Upper lobe of left lung (tissue), 6 donors: ENCODE results near the gene ANO1. TPM values are rescaled to one million over a fixed set of nuclear protein-coding genes. Genes with fewer than 3 reads are reported as not detected.
A peak's percentile ranks its signal among the peaks of the same experiment; 100 is the strongest.

Experiments
- ATAC-seq, 2 donors: fragments of 200-7000 bp; cut with Tn5 transposase; one replicate each; pipeline ENCODE4 v1.9.1; 2022; ENCODE audit warnings: mild to moderate bottlenecking in 2 of 2, moderate library complexity in 2 of 2; ENCODE audit not compliant: low FRiP score in 2 of 2
- DNase-seq, 2 donors: peaks; one replicate each; pipeline ENCODE4 v3.0.0-alpha.2; 2019 to 2020
- H3K27ac ChIP-seq, 4 donors: fragments of 200-600 bp; sonication (generic); one replicate each; pipeline ENCODE4 v1.5.1; 2016 to 2019
- H3K27me3 ChIP-seq, 4 donors: fragments of 200-600 bp; sonication (generic); one replicate each; pipeline ENCODE4 v1.5.1; 2017 to 2019
- H3K36me3 ChIP-seq, 4 donors: fragments of 200-600 bp; sonication (generic); one replicate each; pipeline ENCODE4 v1.5.1; 2016 to 2019
- H3K4me1 ChIP-seq, 4 donors: fragments of 200-600 bp; sonication (generic); one replicate each; pipeline ENCODE4 v1.5.1; 2018 to 2019
- H3K4me3 ChIP-seq, 4 donors: fragments of 200-600 bp; sonication (generic); one replicate each; pipeline ENCODE4 v1.5.1; 2017 to 2019; ENCODE audit warnings: mild to moderate bottlenecking in 2 of 4, moderate library complexity in 1 of 4
- H3K9me3 ChIP-seq, 4 donors: fragments of 200-600 bp; sonication (generic); one replicate each; pipeline ENCODE4 v1.5.1; 2018 to 2019
- EP300 ChIP-seq, 4 donors: sonication (generic); formaldehyde crosslinking; IDR thresholded peaks; one replicate each; pipeline ENCODE4 v1.5.1; 2017; ENCODE audit warnings: antibody characterized with exemption in 4 of 4, control low read depth in 2 of 4
- POLR2A ChIP-seq, 4 donors: fragments of 450-650 bp; IDR thresholded peaks; one replicate each; pipeline ENCODE4 v1.5.1; 2016 to 2017; ENCODE audit warnings: antibody characterized with exemption in 4 of 4, mild to moderate bottlenecking in 2 of 4
- POLR2AphosphoS5 ChIP-seq, 2 donors: sonication (generic); formaldehyde crosslinking; IDR thresholded peaks; one replicate each; pipeline ENCODE4 v1.5.1; 2017; ENCODE audit warnings: antibody characterized with exemption in 2 of 2
- WGBS, 2 donors: methylation state at CpG; one replicate each; pipeline ENCODE4 v1.1.5; 2017 to 2018; 5-methylcytosine and 5-hydroxymethylcytosine counted together
- total RNA-seq, 6 donors: library from RNA; depleted of rRNA in 4 of 6; stranded (reverse); fragments of >200 nt in 4 of 6; gene quantifications; one replicate each; pipeline versions ENCODE4 v1.1.0 to v1.2.1, GENCODE V29; 2016 to 2021
- TF ChIP-seq, protein P1 (sequence below), 6 experiments: fragments of 450-650 bp in 4 of 6; fragments of 200-600 bp in 2 of 6; sonication (generic) in 2 of 6; IDR thresholded peaks; one replicate each; pipeline ENCODE4 v1.5.1; 2016 to 2019; ENCODE audit warnings: antibody characterized with exemption in 6 of 6
- donor health status: DM: no; HTN: no; CAD: no; lungs with moderate emphysema.
- donor health status: DM: no; HTN: yes; CAD: no; lungs with severe emphysema.

ANO1 gene
- total RNA-seq, 6 donors from 2014 or later, result 4.8 to 13.2 (median 7.2) TPM

DNA sequence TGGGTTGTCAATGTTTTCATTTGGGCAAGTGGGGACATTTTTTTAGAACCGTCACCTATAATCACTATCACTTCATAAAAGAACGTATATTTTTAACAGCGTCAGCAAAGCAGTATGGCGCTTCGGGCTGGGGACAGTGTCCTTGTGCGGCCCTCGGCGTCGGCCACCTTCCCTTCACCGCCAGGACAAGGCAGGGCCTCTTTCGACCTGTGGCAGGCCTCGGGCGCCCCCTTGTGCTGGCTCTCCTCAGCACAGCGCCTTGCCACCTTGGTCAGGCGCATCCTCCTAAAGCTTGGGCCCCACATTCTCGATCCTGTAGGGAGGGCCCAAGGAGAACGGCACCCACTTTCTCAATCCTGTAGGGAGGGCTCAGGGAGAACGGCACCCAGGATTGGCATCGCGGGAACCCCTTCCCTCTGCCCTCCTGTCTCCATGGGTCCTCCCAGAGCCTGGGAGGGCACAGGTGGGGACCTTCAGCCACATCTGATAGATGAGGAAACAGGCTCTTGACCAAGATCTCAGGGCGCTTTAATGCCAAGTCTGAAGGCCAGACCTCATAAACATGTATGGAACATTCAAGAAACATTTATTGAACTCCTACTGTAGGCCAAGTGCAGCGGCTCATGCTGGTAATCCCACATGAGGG lies 113.5 kb downstream of the ANO1 start:
- no peak overlapping the region for H3K4me3 ChIP-seq

DNA sequence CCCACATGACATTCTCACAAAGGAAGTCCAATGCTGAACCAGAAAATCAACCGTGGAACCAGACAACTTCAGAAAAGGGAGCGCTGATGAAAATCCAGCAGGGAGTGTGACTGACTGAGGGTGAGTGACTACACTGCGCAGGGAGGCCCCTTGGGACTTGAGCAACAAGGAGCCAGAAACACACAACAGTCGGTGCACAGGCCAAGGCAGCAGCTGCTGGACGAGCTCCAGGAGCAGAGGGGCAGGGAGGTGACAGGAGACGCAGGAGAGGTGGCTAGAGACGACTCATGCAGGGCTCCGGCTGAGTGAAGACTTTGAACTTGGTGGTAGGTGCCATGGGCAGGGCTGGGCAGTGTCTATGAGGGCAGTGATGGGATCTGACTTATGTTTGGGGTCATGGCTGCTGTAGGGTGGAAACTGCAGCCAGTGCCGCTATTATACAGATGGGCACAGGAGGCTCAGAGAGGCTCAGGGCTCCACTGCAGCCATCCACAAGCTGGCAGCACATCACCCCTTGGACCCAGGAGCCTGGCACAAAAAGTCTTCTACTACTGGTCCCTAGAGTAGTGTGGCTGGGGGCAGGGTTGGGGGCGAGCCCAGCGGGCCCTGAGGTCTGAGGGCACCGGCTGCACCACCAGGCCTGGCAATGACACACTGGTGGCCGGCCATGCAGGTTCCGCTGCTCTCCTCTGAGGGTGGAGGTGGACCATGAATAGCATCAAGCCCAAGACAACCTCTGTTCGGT lies 114.7 kb downstream of the ANO1 start:
- Histone ChIP-seq H3K36me3 (no peaks in the 10 kb centered on the region), H3K27me3 (no peaks in the 10 kb centered on the region), H3K9me3 (no peaks in the 10 kb centered on the region), H3K27ac (no peak overlapping the region), H3K4me3 (no peak overlapping the region), H3K4me1 (peaks cover 0 to 6% (median 0%) of the 10 kb centered on the region in 4 donors)
- 55 to 73% methylated on average over 9 to 15 of the region's 15 CpGs for WGBS, 2 donors
- TF ChIP-seq POLR2AphosphoS5 (IDR thresholded peaks at IDR 0.05) (peak in 1 of 2 donors; percentile 44), EP300 (IDR thresholded peaks at IDR 0.05) (no peak)
- no peak for ATAC-seq
- no peak for DNase-seq

More for the DNA sequence above, 113.5 kb downstream of the ANO1 start:
- 12 to 18% methylated on average over 10 to 22 of the region's 22 CpGs for WGBS, 2 donors
- ATAC-seq (peak; percentile 82 to 86), DNase-seq (peak; percentile 80 to 94)
- Histone ChIP-seq H3K36me3 (no peaks in the 10 kb centered on the region), H3K27ac (no peak overlapping the region), H3K9me3 (no peaks in the 10 kb centered on the region), H3K27me3 (no peaks in the 10 kb centered on the region), H3K4me1 (peaks cover 0 to 6% (median 0%) of the 10 kb centered on the region in 4 donors)
- no peak for TF ChIP-seq POLR2AphosphoS5 (IDR thresholded peaks at IDR 0.05)
- TF ChIP-seq, protein P1, sequence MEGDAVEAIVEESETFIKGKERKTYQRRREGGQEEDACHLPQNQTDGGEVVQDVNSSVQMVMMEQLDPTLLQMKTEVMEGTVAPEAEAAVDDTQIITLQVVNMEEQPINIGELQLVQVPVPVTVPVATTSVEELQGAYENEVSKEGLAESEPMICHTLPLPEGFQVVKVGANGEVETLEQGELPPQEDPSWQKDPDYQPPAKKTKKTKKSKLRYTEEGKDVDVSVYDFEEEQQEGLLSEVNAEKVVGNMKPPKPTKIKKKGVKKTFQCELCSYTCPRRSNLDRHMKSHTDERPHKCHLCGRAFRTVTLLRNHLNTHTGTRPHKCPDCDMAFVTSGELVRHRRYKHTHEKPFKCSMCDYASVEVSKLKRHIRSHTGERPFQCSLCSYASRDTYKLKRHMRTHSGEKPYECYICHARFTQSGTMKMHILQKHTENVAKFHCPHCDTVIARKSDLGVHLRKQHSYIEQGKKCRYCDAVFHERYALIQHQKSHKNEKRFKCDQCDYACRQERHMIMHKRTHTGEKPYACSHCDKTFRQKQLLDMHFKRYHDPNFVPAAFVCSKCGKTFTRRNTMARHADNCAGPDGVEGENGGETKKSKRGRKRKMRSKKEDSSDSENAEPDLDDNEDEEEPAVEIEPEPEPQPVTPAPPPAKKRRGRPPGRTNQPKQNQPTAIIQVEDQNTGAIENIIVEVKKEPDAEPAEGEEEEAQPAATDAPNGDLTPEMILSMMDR (IDR thresholded peaks at IDR 0.05), result peak; percentile 78 to 92 (median 84)

DNA sequence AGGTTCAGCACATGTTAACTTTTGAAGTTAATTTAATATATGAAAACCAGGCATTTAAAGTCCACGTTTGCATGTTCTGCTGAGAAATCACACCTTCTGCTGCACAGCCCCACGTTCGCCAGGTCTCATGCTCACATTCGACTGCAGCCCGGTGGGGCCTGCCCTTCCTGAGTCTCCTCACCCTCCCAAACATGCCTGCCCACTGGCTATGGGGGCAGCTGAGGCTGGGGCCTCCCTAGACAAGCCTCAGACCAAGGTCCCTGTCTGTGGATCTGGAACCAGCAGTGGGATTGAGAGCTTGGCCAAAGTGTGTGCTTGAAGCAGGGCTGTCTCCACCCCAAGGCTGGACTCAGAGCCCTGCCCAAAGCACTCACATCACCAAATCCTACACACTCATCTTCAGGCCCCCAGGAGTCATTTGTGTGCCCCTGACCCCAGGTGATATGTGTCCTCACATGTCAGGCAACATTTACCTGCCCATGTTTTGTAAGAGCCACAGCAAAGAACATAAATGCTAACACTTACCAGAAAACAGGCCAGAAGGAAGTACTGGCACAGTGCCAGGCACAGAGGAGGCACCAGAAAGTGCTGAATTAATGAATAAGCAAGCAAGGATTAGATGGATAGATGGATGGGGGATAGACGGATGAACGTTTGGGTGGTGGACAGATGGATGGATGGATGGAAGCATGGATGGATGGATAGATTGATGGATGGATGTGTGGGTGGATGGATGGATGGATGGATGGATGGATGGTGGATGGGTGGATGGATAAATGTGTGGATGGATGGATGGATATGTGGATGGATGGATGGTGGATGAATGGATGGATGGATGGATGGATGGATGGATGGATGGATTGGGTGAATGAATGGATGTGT lies 115.5 kb downstream of the ANO1 start:
- H3K36me3 ChIP-seq, result no peaks in the 10 kb centered on the region
- TF ChIP-seq POLR2A (IDR thresholded peaks at IDR 0.05) (no peak), POLR2AphosphoS5 (IDR thresholded peaks at IDR 0.05) (no peak), EP300 (IDR thresholded peaks at IDR 0.05) (no peak)
- TF ChIP-seq, protein P1 (IDR thresholded peaks at IDR 0.05), result no peak
- H3K27ac ChIP-seq, result no peak overlapping the region
- no peak for DNase-seq
- WGBS, 2 donors, result 83 to 85% methylated on average over 7 of the region's 7 CpGs
- H3K4me1 ChIP-seq, result peaks cover 0 to 6% (median 0%) of the 10 kb centered on the region in 4 donors
- H3K9me3 ChIP-seq, result no peaks in the 10 kb centered on the region
- H3K27me3 ChIP-seq, result no peaks in the 10 kb centered on the region
- H3K4me3 ChIP-seq, result no peak overlapping the region
- no peak for ATAC-seq

DNA sequence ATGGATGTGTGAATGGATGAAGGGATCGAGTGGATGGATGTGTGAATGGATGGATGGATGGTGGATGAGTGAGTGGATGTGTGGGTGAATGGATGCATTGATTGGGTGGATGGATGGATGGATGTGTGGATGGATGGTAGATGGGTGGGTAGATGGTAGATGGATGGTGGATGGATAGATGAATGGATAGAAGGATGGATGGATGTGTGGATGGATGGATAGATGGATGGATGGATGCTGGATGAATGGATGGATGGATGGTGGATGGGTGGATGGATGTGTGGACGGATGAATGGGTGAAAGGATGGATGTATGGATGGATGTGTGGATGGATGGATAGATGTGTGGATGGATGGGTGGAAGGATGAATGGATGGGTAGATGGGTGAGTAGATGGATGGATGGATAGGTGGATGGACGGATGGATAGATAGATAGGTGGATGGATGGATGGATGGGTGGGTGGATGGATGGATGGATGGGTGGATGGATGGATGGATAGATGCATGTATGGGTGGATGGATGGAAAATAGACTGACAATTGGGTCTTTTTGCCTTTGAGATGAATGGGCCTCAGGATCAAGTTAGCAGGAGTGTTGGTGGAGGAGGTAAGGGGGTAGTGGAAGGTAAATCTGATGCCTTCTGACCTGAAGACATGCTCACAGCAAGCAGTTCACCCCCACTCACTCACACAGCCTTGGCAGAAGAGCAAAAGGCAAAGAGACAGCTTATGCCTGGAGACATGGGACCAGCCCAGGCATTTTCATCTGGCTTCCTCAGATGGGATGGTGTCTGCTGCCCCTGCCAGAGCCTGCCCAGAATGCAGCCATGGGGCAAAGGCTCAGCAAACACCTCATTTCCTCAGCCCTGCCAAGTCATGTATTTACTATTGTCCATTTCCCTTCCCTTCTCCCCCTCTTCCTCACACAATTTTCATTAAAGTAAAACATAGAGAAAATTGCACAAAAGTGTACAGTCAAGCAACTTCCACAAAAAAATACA lies 117.0 kb downstream of the ANO1 start:
- DNase-seq, result no peak
- H3K27ac ChIP-seq, result no peak overlapping the region

More for the DNA sequence above, 117.0 kb downstream of the ANO1 start:
- Histone ChIP-seq H3K4me1 (peaks cover 0 to 6% (median 0%) of the 10 kb centered on the region in 4 donors), H3K27me3 (no peaks in the 10 kb centered on the region), H3K4me3 (no peak overlapping the region), H3K9me3 (no peaks in the 10 kb centered on the region), H3K36me3 (no peaks in the 10 kb centered on the region)
- 77 to 78% methylated on average over 3 of the region's 3 CpGs for WGBS, 2 donors
- TF ChIP-seq, protein P1 (IDR thresholded peaks at IDR 0.05), result no peak
- no peak for TF ChIP-seq EP300 (IDR thresholded peaks at IDR 0.05)
- ATAC-seq, result no peak
